DMS 273 (cell line): ENCODE measurements around the gene B4GALT1.

ENCODE experiments used
- DNase-seq: peaks from one replicate; lab custom pipeline; 2025; ENCODE audit not compliant: unreplicated experiment; lab: John Stamatoyannopoulos, UW

The B4GALT1 gene

GRCh38 chr9:33167084-33167971, at the start of gene B4GALT1:
TSS of gene B4GALT1 (minus strand) at chr9:33167336. CDS start at chr9:33167169, 167 bp downstream.
- DNase-seq = peak; percentile 95

- DNase-seq = peak; percentile 37
Observed at GRCh38 chr9:33211695-33212393, 44.7 kb upstream of the B4GALT1 start.

- DNase-seq = no peak
Observed at GRCh38 chr9:33210006-33210715, 43.0 kb upstream of the B4GALT1 start.

- DNase-seq = no peak
Observed at GRCh38 chr9:33209394-33209793, 42.3 kb upstream of the B4GALT1 start.

GRCh38 chr9:33202552-33203201, 35.5 kb upstream of the B4GALT1 start:
- no peak for DNase-seq

- DNase-seq = no peak
Observed at GRCh38 chr9:33202018-33202417, 34.9 kb upstream of the B4GALT1 start.

- DNase-seq = peak; percentile 7
Observed at GRCh38 chr9:33198165-33198564, 31.0 kb upstream of the B4GALT1 start.

- no peak for DNase-seq
Observed at GRCh38 chr9:33197279-33198152, 30.4 kb upstream of the B4GALT1 start.

- no peak for DNase-seq
Observed at GRCh38 chr9:33196736-33197135, 29.6 kb upstream of the B4GALT1 start.

GRCh38 chr9:33193818-33194217, 26.7 kb upstream of the B4GALT1 start:
- no peak for DNase-seq

GRCh38 chr9:33192493-33193255, 25.5 kb upstream of the B4GALT1 start:
- peak; percentile 43 for DNase-seq

GRCh38 chr9:33190021-33190705, 23.0 kb upstream of the B4GALT1 start:
- DNase-seq = no peak

GRCh38 chr9:33189331-33189791, 22.2 kb upstream of the B4GALT1 start:
- peak; percentile 82 for DNase-seq

GRCh38 chr9:33188711-33189110, 21.6 kb upstream of the B4GALT1 start:
- DNase-seq = peak; percentile 44

GRCh38 chr9:33187519-33188218, 20.5 kb upstream of the B4GALT1 start:
- peak; percentile 77 for DNase-seq

- no peak for DNase-seq
Observed at GRCh38 chr9:33186457-33187168, 19.5 kb upstream of the B4GALT1 start.

GRCh38 chr9:33185858-33186257, 18.7 kb upstream of the B4GALT1 start:
- no peak for DNase-seq
